GM10847 (cell line): Measurements from ENCODE around the gene SLC23A1.

Experiments used
- POLR2A ChIP-seq: IDR thresholded peaks from 2 replicates; pipeline ENCODE4 v1.6.1; 2011; ENCODE audit not compliant: insufficient read length; ENCODE audit errors: extremely low read depth

The SLC23A1 gene

DNA sequence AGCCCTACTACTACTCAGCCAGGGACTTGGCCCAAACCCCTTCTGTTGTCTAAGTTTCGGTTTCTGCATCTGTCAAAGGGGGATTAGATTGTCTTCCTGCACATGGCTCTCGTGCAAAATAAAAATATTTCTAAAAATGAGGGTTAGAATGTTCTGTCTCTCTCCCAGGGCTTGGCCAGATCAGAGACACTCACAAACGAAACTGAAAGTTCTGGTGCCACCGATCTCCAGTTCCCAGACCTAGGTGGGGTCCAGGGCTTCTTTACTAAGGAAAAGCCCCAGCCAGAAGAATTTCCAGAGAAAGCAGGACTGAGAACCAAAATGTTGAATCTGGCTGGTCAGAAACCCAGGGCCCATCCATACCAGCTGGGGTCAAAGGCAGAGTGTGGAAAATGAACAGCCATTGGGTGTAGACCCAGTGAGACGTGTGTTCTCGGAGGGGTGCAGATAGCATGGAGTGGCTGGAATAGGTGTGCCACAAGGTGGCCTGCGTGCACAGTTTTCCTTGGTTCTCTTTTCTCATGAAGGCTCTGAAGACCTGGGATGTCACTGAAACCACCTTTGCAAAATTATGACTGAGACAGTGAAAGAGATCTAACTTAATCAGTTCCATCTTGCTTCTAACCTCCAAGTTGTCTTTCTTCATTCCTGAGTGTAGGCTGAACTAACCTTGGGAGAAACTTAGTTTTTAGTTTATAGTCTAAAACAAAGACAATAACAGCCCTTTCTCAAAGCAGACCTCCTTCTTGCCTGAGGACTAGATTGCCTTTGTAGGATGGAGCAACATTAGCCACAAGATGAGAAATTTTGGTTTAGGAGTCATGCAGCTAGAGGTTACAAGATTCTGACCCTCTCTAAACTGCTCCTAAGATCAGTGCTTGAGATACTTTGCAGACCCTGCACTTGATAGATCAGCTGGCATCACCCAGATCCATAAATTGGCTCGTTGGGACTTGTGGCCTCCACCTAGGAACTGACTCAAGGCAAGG lies 2.3 kb upstream of the SLC23A1 start:
- TF ChIP-seq POLR2A, result no peak

DNA sequence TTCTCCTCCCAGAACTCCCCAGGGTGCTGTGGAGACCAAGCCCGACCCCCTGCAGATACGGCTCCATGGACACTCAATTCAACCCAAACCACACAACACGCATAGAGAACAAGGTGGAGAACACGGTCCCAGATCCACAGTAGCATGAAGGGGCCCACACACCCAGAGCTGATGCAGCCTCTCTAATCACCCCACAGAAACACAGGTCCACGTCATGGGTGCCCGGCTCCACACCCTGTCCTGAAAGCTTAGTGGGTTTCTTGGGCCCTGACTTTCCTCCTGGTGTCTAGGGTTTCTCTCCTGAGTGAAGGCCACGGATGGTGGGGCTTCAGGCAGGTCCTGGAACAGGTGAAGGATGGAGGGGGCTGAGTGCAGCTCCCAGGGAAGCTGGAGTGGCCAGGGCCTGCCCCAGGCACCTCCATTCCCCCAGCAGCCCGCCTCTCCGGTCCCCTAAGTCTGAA lies 1.5 kb upstream of the SLC23A1 start:
- TF ChIP-seq POLR2A, result peak; percentile 36

DNA sequence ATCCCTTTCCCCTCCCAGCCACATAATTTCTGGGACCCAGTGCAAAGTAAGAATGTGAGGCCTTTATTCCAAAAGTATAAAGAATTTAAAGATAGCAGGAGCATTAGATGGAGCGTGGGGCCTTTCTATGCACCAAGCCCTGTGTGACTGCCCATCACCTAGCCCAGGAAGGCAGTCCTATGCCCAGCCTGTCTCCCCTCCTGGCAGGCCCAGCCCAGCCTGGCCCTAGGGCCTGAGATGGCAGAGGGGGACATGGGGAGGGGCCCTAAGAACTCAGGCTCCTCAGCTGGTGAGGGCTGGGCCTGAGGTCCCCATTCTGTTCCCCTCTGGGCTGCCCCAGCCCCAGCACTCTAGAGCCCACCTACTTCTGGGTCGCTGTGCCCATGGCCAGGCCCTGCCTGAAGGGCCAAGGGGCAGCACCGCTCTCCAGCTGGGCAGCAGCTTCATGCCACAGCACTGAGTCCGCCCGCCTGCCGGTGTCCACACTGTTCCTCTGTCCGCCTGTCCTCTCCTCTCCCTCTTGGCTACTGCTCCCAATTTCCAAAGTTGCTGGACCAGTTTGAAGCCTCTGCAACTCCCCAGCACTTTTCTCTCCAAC lies 995 bp upstream of the SLC23A1 start:
- peak; percentile 2 for TF ChIP-seq POLR2A

DNA sequence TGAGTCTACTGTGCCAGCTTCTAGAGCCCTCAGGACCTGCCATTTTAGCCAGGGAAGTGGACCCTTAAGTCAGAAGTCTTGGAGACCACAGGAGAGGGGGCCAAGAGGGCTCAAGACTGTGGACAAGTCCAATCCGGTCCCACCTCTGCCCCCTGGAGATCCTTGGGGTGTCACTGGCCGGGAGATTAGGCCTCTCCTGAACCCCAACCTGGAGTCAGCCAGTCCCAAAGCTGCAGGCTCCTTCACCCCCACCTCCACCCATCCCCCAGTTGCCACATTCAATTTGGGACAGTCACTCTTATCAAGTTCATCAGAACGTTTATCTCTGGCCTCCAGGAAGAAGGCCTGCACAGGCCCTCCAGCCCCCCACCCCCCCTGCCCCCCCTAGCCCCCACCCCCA lies 290 bp downstream of the SLC23A1 start:
- TF ChIP-seq POLR2A, result no peak

DNA sequence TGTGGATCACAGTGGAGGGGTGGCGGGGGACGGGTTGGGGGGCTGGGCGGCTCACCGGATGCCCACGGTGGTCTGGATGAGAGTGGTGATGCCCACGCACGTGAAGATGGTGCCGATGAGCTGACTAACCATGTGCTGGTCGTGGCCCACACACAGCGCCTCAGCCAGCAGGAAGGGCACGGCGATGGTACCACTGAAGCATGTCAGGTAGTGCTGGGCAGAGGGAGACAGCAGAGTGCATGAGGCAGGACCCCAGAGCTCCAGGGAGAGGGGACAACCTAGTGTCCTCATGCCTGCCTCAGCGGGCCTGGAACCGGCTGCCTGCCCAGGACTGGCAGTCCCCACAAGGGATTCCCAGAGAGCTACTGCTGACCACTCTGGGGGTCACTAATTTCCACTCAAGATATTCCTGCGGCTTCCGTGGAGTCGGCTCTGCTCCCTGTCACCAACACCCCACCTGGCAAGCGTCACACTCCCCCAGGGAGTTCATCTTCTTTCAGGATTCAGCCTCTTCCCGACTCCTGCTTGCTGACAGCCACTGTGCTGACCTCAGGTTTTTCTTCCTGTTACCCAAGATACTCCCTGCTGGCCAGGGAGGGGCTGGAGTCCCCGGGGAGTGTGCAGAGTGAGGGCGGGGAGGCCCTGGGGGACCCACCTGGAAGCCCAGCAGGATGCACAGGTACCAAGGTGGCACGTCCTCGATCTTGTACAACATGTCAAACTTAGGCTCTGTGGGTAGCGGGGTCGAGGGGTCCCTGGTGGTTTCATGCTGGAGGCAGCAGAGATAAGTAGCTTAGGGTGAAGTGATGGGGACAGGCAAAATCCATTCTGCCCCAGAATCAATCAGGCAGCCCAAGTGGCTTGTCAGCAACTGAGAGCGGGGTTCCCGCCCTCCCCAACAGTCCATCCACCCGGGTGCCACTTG lies 998 bp downstream of the SLC23A1 start:
- TF ChIP-seq POLR2A, result no peak

DNA sequence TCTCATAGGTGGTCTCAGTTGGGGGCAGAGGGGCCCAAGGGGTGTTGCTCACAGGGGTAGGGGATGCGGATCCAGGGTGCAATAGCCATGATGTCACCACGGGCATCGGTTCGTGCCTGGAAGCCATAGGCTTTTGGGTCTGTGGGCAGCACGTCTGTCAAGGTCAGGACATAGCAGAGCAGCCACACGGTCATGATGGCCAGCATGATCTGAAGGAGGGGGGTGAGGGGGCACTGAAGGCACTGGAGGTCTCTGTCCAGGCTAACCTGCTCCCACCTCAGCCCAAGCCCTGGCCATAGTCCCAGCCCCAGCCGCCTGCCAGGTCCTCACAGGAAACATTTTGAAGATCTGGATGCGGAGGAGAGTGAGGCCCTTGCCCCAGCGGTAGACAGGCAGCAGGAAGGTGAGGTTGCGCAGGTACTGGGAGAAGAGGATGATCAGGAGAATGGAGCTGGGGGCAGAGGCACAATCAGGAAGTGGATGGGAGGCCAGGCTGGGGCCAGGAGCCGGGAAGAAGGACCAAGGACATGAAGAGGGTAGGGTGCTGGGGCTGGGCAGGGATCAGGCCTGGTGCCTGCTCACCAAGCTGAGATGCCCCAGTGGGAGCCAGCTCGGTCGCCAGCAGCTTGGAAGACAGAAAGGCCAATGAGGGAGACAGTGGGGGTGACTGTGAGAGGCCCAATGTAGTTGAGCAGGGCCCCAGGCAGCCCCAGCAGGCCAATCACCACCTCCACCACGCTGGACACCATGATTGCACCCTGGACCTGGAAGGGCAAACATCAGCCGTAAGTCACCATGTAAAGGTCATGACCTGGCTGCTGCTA lies 3.3 kb downstream of the SLC23A1 start:
- no peak for TF ChIP-seq POLR2A

DNA sequence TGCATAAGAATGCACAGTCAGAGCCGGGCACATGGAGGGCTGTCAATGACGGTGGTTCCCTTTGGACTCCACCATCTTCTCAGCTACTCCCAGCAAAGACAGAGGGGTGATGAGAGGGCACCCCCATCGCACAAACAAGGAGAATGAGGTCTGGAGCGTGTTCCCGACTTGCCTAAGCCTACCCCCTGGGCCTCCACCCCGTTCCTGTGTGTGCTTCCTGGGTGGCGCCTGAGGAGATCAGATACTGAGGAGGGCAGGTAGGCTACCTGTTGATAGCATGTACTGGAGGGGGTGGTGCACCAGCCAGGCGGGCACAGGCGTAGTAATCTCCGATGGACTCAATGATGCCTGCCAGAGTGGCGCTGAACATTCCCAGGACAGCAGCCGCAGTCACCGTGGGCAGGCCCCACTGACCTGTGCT lies 4.1 kb downstream of the SLC23A1 start:
- no peak for TF ChIP-seq POLR2A

DNA sequence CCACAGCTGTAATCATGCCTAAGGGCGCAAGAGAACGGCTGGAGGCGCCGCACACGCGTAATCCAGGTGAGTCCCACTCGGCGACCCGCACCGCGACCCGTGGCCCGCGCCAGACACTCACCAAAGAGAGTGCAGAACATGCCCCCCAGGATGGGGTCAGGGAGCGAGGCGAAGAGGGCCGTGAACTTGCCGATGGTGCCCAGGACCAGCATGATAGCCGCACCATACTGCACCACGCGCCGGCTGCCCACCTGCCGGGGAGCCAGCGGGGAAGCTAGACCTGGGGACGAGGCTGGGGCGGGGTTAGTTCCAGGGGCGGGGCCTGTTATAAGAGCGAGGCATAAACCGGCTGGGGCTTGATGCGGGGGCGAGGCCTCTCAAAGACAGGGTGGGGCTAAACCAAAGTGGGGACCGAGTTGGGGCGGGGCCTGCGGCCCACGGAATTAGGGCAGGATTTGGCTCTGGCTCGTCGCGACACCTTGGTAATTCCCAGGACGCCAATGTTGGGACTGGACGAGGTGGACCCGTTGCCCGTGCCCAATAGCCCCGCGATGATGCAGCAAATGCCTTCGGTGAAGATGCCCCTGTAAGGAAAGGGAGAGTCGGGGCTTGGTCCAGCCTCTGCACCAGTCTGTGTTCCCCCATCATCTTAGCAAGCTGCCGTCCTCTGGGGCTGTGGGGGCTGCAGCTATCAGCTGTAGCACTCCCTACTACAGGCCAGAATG lies 4.8 kb downstream of the SLC23A1 start:
- TF ChIP-seq POLR2A, result no peak

DNA sequence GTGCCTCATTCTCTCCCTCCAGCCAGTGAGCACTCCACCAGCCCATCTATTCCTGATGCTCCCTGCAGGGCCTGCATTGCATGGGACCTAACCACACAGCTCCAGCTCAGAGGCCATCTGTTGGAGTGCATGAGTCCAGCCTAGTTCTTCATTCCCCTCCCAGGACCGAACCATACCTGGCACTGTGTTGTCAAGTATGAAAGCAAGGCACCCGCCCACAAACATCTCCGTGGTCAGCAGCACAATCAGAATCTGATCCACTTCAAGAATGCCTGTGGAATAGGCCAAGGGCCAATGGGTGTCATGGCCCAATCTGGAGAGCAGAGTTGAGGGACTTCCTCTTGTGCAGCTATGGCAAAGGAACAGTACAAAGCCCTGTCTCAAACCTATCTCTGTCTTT lies 5.9 kb downstream of the SLC23A1 start:
- TF ChIP-seq POLR2A, result no peak

DNA sequence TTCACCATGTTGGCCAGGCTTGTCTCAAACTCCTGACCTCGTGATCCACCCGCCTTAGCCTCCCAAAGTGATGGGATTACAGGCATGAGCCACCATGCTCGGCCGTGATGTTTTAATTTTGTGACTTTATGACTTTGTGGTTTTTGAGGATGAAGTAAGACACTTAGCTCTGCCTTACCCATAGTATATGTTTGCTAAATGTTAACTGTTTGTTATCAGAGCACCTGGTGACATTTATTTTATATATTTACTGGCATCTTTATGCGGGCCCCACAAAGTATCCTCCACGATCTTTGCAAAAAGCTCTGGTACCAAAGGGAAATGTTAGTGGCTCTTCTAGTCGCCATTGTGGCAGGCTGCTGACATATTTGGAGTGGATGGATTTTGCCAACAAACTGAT lies 6.7 kb downstream of the SLC23A1 start:
- no peak for TF ChIP-seq POLR2A

DNA sequence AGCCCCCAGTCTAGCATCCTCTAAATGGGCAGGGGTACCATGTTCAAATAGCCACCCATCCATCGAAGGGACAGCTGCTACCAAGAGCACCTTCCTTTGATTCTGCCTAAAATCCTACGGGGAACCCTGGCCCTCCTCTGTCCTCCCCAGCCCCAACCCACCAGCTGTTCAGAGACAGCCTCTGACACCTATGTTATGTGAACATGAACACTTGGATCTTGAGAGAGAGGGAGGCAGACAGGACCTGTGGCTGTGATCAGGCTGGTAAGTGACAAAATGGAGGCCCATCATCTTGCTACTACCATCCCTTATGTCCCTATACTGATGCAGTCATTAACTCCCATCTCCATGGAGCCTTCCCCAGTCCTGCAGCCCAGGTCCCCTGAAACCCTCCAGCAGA lies 8.2 kb downstream of the SLC23A1 start:
- no peak for TF ChIP-seq POLR2A

DNA sequence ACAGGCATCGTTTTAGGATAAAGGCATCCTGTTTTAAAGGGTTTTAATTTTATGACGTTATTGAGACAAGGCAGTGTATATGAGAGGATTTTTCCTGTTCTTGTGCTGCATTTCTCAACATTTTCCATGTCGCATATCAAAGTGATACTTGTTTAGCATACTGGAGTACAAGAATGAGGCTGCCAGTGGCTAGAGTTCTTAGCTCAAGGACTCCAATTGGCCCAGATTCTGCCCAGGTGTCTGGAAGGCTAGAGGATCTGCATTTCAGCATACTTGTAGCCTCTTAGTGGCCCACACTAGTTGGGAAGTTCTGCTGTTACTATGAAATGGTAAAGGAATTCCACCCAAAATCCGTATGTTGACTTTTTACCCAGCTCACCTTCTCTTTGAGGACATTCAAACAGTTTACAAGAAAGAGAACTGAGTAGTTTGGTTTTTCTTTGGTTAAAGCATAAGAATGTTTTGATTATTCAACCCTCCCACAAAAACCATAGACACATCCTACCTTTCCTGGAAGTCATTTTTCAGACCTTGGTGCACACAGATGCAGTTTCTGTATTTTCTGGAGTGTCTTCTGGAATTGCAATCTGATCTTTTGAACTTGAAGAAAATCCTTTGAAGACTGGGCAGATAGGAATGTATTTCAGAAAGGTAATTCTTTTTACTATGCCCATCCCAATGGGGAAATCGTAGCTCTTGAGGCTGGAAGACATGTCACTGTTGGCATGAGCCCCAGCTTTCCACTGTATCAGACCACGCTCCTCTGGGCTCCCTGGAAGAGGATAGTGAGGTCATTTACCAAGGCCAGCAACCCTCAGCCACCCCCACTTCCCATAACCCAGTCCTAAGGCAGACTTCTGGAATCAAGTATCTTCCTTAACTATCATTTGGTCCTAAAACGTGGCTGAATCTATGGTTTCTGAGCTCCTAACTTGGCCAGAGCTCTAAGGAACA lies 11.3 kb downstream of the SLC23A1 start:
- no peak for TF ChIP-seq POLR2A

DNA sequence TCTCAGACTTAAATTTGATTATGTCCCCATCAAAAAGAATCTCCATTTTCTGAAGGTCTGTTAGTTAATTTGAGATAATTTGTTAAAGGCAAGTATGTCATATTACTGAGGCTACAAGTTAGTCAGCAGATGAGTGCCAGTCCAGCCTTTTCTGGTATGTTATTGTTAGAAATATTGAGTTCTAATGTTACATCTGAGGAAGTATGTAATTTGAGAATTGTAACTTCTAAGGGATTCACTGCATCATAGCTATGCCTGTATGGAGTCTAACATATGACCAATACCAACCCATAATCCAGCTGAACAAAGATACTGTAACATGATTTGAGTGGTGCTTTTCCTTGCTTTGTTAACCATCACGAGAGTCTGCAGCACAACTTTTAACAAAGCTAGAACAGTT lies 13.9 kb downstream of the SLC23A1 start:
- no peak for TF ChIP-seq POLR2A

DNA sequence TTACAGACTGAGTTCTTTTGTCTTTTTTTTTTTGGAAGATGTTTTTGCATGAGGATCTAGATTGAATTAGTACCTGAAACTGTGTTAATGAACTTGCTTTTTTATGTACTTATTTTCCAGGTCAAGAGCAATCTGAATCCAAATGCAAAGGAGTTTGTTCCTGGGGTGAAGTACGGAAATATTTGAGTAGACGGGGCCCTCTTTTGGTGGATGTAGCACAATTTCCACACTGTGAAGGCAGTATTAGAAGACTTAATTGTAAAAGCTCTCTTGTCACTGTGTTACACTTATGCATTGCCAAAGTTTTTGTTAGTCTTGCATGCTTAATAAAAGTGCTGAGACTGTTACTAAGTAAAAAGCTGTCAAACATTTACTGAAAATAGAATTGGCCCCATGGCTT lies 14.5 kb downstream of the SLC23A1 start:
- no peak for TF ChIP-seq POLR2A
